DOHH2 (cell line): Measurements from ENCODE around the gene ACTN4.

Experiments used
- CTCF ChIP-seq: fragments of 200-600 bp; sonication (generic); IDR thresholded peaks from one replicate; pipeline ENCODE4 v1.5.1; 2014; ENCODE audit warnings: antibody characterized with exemption, mild to moderate bottlenecking, low read depth, low read length; ENCODE audit not compliant: poor library complexity, severe bottlenecking
- EZH2phosphoT487 ChIP-seq: fragments of 200-600 bp; sonication (generic); IDR thresholded peaks from 2 replicates; pipeline ENCODE4 v1.6.1; 2017; ENCODE audit warnings: borderline replicate concordance, mild to moderate bottlenecking, antibody characterized with exemption, low read length, moderate library complexity, mixed read lengths

- TF ChIP-seq CTCF: no peak
- no peak for TF ChIP-seq EZH2phosphoT487
These were observed 11.7 kb upstream of the ACTN4 start for GRCh38 chr19:38635483-38636399.
